HepG2 (cell line): ENCODE data around the gene APLNR.

Experiments used
- ASH2L ChIP-seq: fragments of 300-600, 200-600 bp; sonication (generic); IDR thresholded peaks from 2 replicates; pipeline ENCODE4 v1.7.0; 2017; ENCODE audit warnings: low read depth, mild to moderate bottlenecking, moderate library complexity, mixed read lengths, low read length; ENCODE audit not compliant: insufficient read length
- CTCF ChIP-seq: sonication (generic); formaldehyde crosslinking; IDR thresholded peaks from 2 replicates; pipeline ENCODE4 v1.5.0; 2020; ENCODE audit warnings: mild to moderate bottlenecking, missing genetic modification reagents, moderate library complexity
- HDAC6 ChIP-seq: fragments of 200-600 bp; sonication (generic); IDR thresholded peaks from 2 replicates; pipeline ENCODE4 v1.7.0; 2017; ENCODE audit warnings: mild to moderate bottlenecking, antibody characterized with exemption, low read length, low read depth
- MEIS2 ChIP-seq: sonication (generic); formaldehyde crosslinking; IDR thresholded peaks from 2 replicates; pipeline ENCODE4 v1.9.0; 2021; ENCODE audit warnings: mild to moderate bottlenecking, missing genetic modification reagents
- NFAT5 ChIP-seq: sonication (generic); formaldehyde crosslinking; IDR thresholded peaks from 2 replicates; pipeline ENCODE4 v1.4.0; 2020; ENCODE audit warnings: missing genetic modification reagents
- POLR2A ChIP-seq, 2 experiments: IDR thresholded peaks; 2 replicates each; pipeline ENCODE4 v1.6.1; 2011; ENCODE audit warnings: low read depth in 2 of 2, low read length in 2 of 2, mild to moderate bottlenecking in 1 of 2, moderate library complexity in 1 of 2; ENCODE audit not compliant: insufficient read depth in 1 of 2
- ZNF24 ChIP-seq: fragments of 450-650 bp; IDR thresholded peaks from 2 replicates; pipeline ENCODE4 v1.6.1; 2017; ENCODE audit warnings: antibody characterized with exemption, mild to moderate bottlenecking

GRCh38 chr11:57256119-57256518 lies 19.1 kb upstream of the APLNR start:
- no peak for TF ChIP-seq ZNF24
- no peak for TF ChIP-seq CTCF (CRISPR knock-in tag)
- no peak for TF ChIP-seq POLR2A (IDR thresholded peaks at IDR 0.05; ENCODE audit: insufficient read depth in 1 of 2, low read depth in 2 of 2, low read length in 2 of 2)
- TF ChIP-seq HDAC6: no peak
- no peak for TF ChIP-seq NFAT5 (CRISPR knock-in tag)
- TF ChIP-seq ASH2L: no peak
- TF ChIP-seq MEIS2 (CRISPR knock-in tag): no peak
